GM21717 (cell line): ENCODE data around the gene ADCY9.
"Not testable (repeated sequence)": the region's sequence is repeated elsewhere in the genome, so short reads cannot be mapped to it uniquely, and the experiment has no call there.

Experiments used
- ATAC-seq: cut with Tn5 transposase; IDR thresholded peaks from one replicate; pipeline ENCODE4 v1.9.1; 2021; ENCODE audit warnings: mild to moderate bottlenecking, moderate library complexity; ENCODE audit not compliant: unreplicated experiment

Gene ADCY9

DNA sequence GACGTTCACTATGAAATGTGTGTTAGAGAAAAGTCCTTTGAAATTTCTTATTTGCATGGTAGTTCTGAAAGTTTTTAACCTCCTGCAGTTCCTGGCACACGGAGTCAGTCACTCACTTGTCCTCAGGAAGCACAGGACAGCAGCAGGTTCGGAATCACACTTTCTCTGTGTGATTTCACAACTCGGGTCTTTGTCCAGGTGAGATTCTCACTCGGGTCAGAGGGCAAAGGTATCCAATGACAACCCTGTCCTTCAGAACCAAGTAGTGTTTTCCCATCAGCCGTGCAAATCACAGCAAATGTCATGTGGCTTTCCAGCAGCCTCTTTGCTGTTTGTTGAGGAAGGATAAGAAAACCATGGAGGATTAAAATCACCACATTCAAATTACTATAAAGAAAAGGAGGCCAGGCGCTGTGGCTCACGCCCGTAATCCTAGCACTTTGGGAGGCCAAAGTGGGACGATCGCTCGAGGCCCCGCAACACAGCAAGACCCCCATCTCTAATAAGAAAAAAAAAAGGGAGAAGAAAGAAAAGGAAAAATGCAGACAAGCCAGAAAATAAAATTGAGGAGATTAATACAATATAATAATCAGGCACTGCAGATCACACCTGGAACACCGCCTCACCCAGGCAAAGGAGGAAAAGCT is 22.0 kb downstream of the ADCY9 start:
- ATAC-seq = no peak

DNA sequence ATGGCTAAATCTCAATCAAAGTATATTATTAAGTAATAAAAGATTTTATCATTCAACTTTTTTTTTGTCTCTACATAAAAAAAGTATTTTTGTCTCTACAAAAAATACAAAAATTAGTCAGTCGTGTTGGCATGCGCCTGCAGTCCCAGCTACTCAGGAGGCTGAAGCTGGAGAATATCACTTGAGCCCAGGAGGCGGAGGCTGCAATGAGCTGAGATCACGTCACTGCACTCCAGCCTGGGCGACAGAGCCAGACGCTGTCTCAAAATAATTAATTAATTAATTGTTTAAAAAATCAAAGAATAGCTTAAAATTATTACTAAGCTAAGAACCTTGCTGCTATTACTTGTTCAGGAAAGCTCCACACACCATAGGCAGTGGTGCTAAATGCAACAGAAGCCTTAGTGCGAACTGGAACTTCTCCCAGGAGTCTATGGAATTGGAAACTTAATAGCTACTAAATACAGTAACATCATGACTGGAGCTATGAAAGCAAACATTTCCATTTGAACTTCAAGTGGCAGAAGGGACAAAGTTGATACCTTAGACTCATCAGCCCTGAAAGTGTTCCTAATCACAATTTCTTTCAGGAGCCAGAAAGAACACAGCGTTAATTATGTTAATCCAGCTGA is 22.6 kb downstream of the ADCY9 start:
- ATAC-seq = no peak

DNA sequence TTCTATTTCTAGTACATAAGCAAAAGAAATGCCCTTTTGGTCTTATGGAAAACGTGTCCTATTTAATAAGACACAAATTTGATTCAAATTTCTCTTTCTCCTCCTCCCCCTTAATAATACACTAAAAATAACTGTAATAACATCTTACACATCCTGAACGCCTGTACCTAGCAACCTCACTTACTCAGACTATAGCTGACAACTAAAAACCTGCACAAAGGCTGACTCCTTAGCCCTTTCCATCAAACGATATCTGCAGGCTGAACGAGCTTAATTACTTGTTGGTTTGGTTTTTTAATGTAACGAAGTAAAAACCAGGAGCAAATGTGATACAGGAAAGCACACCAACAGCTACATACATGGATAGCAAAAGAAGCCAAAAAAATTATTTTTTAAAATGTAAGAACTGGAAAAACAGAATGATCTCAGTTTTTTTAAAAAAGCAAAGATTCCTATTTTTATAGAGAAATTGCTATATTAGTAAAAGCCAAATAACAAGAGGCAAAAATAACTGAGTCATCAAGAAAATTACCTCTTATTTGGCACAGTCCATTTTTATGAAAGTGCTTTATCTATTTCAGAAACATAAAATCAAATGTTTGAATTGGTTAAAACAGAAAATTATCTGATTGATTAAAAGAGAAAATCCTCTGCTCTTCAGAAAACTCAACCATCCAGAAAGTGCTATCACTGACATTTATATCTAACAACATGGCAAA is 23.5 kb downstream of the ADCY9 start:
- ATAC-seq = no peak

DNA sequence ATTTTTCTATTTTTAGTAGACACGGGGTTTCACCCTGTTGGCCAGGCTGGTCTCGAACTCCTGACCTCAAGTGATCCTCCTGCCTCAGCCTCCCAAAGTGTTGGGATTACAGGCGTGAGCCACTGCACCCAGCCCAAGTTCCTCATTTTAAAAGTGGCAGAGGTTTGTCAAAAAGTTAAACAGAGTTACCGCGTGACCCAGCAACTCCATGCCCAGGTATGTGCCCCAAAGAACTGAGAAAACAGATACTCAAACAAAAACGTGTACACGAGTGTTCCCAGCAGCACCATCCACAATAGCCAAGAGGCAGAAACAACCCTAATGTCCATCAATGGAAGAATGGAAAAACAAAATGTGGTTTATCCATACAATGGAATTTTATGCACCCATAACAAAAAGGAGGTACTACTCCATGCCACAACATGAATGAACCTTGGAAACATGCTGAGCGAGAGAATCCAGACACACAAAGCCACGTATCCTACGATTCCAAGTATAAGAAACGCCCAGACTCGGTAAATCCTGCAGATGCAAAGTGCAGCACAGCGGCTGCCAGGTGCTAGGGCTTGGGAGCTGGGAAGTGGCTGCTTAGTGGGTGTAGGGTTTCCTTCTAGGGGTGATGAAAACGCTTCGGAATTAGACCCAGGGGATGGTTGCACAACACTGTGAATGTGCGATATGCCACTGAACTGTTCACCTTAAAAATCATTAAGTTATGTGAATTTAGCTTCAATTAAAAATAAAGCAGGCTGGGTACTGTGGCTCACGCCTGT is 24.8 kb downstream of the ADCY9 start:
- ATAC-seq = no peak

DNA sequence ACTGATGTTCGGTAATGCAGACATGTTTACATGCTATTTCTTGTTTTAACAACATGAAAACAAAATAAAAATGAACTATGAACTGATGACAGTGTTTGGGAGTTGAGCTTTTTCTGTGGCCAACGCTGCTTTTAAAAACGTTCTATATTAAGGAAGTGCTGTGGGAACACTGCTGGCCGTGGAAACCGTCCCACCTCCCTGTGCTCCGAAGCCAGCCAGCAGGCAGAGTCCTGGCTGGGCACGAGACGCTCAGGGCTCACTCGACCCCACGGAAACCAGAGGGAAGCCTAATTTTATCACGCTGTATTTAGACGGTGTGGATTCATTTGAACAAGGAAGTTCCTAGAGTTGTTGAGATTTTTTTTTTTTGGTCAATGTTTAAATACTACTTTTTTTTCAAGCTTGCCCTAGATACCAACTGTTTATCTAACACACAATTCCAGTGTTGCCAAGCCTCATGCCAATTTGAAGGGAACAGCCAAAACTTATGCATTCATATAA is 25.8 kb downstream of the ADCY9 start:
- no peak for ATAC-seq

DNA sequence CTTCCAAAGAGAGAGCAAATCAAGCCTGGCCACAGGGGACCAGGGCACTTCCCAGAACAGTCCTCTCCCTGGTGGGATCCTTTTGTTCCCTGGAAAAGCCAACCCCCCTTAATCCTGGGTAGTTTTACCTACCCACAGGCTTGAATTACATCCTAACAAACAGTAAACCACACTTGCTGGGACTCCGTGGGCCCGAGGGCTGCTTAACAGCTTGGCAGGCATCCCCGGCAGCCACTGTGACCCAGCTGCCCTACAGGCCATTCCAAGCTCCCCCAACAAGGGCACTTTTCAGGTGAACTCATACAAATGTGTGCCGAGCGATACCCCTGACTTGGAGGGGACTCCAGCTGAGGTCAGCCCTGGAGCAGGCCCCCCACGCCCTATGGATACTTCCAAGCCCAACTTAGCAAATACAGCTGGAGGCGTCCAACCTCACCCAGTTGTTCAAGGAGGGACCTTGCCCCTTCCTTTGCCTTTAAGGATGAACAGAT is 26.4 kb downstream of the ADCY9 start:
- ATAC-seq = no peak

DNA sequence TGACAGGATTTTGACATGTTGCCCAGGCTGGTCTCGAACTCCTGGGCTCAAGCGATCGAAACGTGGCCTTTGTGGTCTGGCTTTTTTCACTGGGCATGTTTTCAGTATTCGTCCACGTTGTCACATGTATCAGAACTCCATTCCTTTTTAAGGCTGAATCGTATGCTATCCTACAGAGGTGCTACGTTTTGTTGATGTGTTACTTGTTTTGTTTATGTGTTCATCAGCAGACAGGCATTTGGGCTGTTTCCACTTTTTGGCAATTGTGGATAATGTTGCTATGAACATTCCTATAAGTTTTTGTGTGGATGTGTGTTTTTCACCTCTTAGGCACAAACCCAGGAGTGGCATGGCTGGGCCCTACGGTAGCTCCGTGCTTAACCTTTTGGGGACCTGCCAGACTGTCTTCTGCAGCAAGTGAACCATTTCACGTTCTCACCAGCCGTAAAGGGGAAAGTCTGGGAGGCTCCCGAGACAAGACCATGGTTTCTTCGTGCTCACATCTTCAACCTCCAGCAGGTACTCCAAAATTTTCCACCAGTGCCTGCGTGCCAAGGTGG is 26.9 kb downstream of the ADCY9 start:
- ATAC-seq = no peak

DNA sequence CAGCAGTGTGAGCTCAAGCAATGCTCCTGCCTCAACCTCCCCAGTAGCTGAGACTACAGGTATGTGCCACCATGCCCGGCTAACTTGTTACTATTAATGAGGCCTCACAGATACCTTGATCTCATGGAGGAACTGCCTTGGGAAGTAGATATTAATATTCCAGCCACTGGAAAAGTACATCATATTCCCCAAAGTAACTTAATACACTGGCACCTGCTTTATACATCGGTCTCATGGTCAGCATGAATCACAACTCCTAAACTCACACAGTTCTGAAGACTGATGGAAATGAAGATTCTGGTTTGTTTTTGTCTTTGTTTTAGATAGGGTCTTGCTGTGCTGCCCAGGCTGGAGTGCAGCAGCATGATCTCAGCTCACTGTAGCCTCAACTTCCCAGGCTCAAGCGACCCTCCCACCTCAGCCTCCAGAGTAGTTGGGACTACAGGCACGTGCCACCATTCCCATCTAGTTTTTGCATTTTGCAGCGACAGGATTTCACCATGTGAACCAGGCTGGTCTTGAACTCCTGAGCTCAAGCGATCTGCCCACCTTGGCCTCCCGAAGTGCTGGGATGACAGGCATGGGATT is 28.2 kb downstream of the ADCY9 start:
- no peak for ATAC-seq

DNA sequence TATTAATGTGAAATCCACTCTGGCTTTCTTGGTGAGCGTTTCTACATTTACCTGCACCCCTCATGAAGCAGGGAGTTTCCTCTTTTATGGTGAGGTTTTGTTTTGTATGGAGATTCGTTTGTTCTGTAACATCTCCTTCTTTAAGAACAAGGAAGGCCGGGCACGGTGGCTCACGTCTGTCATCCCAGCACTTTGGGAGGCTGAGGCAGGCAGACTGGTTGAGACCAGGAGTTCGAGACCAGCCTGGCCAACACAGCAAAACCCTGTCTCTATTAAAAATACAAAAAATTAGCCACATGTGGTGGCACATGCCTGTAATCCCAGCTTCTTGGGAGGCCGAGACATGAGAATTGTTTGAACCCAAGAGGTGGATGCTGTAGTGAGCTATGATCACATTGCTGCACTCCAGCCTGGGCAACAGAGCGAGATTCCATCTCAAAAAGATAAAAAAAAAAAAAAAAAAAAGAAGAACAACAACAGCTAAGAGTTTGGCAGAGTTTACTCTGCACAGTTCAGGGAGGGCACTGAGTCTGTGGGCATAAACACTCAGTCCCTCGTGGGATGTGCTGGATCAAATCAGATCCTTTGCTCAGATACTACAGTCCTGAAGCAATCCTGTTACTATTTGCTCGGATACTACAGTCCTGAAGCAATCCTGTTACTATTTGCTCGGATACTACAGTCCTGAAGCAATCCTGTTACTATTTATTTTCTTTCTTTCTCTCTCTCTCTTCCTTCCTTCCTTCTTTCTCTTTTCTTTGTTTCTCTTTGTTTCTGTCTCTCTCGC is 28.9 kb downstream of the ADCY9 start:
- no peak for ATAC-seq

DNA sequence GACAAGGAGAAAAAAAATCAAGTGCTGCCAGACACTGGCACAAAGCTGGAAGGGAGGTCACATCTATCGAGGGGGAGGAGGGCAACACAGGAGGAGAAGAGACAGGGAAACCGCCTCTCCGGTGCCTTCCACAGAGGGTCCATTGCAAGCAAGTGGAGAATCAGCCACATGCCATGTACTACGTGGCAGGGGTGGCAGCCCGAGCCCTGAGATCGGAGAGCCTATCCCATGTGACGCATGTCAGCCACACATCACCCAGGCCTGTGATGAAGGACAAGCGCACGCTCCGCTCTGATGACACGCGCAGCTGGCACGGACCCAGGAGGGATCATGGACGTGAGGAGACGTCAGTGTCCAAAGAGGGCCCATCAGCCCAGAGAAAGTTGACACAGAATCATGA is 30.1 kb downstream of the ADCY9 start:
- no peak for ATAC-seq

DNA sequence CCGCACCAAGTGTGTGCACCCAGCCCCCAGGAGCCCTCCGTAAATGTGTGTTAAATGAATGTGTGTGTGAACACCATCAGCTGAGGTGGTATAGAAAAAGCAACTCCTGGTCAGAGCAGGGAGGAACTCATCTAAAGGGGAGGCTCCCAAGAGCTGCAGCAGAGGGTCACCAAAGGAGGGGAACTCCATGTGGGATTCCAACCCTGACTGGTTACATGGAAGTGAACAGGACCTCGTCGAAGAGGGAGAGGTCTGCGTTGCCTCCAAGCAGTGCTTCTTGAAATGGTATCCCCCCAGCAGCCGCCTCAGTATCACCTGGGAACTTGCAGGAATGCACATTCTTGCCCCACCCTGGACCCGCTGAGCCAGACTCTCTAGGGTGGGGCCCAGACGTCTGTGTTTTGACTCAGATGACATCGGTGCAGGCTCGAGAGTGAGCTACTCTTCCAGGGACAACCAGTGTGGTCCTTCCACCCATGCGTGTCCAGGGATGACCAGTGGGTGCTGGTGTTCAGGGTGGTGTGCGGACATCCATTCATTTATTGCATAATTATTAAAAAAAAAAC is 30.8 kb downstream of the ADCY9 start:
- no peak for ATAC-seq

DNA sequence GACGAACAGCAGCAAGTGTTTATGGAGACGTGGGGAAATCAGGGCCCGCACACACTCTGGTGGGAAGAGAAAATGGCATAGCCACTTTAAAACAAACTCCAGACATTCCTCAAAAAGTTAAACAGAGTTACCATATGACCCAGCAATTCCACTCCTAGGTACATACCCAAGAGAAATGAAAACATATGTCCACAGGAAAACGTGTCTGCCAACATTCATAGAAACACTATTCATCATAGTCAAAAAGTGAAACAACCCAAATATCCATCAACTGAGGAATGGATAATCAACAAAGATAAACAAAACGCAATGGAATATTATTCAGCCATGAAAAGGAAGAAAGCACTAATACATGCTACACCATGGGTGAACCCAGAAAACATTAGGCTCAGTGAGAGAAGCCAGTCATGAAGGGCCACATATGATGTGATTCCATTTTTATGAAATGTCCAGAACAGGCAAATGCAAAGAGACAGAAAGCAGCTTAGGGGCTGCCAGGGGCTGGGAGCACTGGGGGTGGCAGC is 32.8 kb downstream of the ADCY9 start:
- ATAC-seq = no peak

DNA sequence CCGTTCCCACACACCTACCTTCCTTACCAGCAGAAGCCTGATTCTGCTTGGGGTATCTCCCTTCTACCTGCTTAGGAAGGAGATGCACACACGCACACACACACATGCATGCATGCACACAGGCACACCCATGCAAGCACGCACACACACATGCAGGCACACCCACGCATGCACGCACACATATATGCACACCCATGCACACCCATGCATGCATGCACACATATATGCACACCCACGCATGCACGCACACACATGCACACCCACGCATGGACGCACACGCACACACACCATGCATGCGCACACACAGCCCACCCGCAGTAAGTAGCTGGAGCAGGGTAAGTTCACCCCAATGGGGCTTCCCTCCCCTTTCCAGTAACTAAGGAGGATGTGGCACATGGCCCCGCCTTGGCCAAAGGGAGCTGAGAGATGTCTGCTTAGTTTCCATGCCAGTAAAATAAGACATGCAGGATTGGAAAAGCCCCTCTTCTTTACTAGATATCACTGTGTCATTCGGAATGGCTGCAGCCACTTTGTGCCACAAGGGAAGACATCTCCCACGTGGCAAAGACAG is 33.7 kb downstream of the ADCY9 start:
- ATAC-seq = no peak

DNA sequence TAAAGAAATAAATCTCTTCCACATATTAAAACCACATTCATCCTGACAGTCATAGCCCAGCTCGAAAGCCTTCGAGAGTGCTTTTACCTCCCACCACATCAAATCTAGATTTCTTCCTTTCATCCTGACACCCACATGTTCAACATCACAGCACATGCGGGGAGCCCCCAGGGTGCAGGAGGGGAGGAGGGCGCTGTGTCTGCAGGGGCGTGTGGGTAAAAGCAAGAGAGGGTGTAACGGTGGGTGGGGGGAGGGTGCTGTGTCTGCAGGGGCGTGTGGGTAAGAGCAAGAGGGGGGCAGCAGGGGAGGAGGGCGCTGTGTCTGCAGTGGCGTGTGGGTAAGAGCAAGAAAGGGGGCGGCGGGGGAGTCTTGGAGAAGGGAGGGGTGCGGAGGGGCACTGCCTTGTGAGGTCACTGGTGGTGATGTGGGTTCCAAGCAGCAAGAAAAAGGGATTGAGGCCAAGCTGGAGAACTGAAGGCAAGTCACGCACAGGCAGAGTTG is 34.7 kb downstream of the ADCY9 start:
- ATAC-seq = no peak

DNA sequence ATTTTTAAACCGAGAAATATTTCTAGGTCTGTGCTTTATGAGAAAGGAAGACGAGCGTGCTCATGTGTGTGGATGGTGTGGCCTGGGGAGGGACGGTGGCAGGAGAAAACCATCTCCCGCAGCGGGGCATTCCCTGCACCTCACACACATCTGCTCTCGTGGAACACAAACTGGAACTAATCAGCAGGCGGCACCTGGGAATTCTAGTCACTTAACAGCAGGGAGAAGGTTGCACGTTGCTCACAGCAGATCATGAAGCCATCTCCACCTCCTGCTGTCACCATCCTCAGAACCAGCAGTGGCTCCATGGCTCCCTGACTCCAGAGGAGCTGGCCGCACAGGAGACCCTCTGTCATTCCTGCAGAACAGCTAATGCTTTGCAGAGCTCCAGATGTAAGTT is 35.2 kb downstream of the ADCY9 start:
- no peak for ATAC-seq

DNA sequence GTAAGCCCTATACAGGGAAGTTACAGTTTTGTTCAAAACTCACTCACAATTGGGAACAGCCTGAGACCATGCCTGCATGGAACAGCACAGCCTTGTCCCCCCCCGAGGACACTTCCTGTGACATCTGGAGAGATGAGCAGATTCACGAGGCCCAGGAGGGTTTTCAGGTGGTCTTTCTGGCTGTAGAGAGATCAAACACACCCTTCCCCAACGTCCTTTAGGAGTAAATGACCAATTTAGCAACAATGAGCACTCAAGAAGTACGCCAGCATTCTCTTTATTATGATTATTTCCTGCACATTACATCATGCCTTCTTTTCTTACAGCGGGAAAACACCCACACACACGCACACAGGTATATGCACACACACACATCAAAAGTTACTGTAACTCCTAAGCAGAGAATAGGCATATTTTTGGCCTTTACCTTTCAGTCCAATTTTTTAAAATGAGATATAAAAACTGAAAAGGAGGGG is 39.0 kb downstream of the ADCY9 start:
- ATAC-seq = no peak

DNA sequence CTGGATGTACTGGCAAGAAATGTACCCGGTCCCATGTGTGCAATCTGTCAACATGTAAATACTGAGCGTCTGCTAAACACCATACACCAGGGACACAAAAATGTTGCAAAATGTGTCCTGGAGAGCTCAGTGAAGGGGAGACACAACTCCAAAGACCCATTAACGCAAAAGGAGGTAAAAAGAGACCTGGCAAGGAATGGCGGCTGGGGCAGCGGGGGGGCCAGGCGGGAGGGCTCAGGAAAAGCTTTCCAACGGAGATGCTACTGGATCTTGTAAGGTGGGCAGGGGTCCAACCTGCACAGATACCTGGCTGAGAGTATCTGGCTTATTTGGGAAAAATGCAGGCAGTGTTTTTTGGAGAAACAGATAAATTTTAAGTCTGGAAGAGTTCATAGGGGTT is 40.7 kb downstream of the ADCY9 start:
- no peak for ATAC-seq

DNA sequence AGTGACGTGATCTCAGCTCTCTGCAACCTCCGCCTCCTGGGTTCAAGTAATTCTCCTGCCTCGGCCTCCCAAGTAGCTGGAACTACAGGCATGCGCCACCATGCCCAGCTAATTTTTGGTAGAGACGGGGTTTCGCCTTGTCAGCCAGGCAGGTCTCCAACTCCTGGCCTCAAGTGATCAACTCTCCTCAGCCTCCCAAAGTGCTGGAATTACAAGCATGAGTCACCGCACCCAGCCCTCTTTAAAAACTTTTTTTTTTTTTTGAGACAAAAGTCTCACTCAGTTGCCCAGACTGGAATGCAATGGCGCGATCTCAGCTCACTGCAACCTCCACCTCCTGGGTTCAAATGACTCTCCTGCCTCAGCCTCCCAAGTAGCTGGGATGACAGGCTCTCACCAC is 43.1 kb downstream of the ADCY9 start:
- ATAC-seq = not testable (repeated sequence)
